GM23248 (cell line): ENCODE measurements around the gene MLLT10.

ENCODE experiments used
- EZH2 ChIP-seq: fragments of 200-600 bp; sonication (generic); IDR thresholded peaks from 2 replicates; pipeline ENCODE4 v1.6.1; 2018; ENCODE audit warnings: antibody characterized with exemption, mild to moderate bottlenecking; ENCODE audit not compliant: insufficient read depth, poor library complexity, severe bottlenecking
- EZH2phosphoT487 ChIP-seq: fragments of 200-600 bp; sonication (generic); IDR thresholded peaks from 2 replicates; pipeline ENCODE4 v1.6.1; 2018; ENCODE audit warnings: antibody characterized with exemption, moderate library complexity, mild to moderate bottlenecking, low read depth; ENCODE audit not compliant: insufficient read depth

DNA sequence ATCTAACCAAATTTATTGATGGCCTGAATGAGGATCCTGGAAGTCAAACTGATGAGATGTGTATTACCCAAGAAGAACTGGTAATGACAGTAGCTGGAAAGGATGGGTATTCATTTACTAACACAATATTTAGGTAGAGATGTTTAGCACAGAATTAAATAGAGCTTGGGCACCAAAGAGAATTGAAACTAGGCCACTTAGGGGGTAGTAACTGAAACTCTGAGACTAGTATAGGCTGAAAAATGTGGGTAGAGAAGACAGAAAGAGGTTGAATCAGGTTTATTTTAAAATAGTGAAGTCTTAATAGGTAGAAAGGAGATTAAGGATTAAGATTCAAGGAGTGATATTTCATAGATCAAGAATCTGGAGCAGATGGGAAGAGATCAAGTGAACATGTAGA is 155.8 kb downstream of the MLLT10 start:
- TF ChIP-seq EZH2 (no peak), EZH2phosphoT487 (no peak)
